Left renal pelvis (tissue), 4 donors: ENCODE measurements around the gene SEPTIN6. TPM values are rescaled to one million over a fixed set of nuclear protein-coding genes. Genes with fewer than 3 reads are reported as not detected.

ENCODE experiments used
- DNase-seq, 4 donors: peaks; one replicate each; pipeline ENCODE4 v3.0.0-alpha.2; 2013; ENCODE audit warnings: low read depth in 4 of 4, low spot score in 3 of 4
- polyA plus RNA-seq, 4 donors: library from polyadenylated mRNA; unstranded; fragments of 120-200 nt; gene quantifications; one replicate each; pipeline ENCODE4 v1.2.1, GENCODE V29; 2013; ENCODE audit not compliant: insufficient read length in 4 of 4

The SEPTIN6 gene
- polyA plus RNA-seq, 4 donors, result 55.5 to 72.1 (median 66.3) TPM

DNA sequence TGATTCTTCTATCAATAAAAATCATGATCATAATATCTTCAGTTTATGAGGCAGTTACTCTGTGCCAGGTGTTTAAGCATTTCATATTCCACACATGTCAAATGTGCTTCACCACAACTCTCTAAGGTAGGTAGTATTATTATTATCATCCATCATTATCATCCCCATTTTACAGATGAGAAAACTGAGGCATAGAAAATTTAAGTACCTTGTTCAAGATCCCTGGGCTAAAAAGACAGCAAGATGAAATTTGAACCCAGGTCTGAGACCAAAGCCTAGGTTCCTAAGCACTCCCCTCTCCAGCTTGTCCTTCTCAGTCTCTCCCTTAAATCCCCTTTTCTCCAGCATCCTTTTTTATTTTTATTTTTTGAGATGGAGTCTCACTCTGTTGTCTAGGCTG lies 33.4 kb downstream of the SEPTIN6 start:
- DNase-seq, result no peak

DNA sequence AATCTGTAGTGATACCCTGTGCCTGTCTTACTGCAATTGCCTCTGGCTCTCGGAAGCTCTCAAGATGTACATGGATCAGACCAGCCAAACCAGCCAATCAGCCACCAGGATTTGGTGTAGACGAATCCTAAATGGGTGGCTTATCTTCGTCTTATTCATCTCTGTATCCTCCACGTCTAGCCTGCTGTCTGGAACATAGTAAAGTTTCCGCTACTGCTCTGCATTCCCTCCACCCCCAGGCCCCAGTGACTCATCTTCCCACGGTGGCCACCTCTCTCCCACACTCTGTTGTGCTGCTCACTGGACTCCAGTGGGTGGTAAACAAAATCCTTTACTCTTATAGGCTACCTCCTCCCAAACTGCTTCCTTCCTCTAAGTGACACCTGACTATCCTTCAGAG lies 37.8 kb downstream of the SEPTIN6 start:
- DNase-seq, result no peak

DNA sequence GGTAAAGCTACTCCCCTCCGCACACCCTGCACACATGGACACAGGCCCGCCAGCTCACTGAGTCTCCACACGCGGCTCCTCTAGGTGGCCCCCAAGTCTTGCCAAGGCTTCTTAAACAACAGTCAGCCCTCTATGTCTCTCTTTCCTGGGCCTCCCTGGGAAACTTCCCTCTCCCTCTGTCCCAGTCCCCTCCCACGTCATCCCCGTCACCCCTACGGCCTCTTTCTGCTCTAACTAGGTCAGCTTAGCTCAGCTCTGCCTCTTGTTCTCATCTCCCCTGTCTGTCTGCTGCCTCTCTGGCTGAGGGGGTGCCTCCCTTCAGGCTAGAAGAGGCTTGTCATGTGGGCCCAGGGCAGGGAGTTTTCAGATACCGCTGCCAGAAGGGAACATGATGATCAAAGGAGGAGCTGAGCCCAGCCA lies 38.8 kb downstream of the SEPTIN6 start:
- DNase-seq, result peak in 1 of 4 donors; percentile 46

DNA sequence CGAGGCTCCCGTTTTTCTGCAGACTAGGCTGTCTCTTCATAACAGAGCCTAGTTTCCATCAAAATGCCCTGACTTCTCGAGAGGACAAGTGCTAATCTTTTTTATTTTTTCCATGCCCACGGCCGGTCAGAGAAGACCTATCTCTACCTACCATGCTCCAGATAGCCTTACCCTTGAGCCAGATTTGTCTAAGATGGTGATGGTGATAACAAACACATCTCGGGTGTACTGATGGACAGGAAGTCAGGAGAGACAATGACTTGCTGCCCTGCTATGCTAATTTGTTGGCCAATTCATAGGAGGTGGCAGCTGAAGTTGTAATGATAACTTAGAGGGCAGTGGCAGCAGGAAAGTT lies 44.6 kb downstream of the SEPTIN6 start:
- DNase-seq, result no peak

DNA sequence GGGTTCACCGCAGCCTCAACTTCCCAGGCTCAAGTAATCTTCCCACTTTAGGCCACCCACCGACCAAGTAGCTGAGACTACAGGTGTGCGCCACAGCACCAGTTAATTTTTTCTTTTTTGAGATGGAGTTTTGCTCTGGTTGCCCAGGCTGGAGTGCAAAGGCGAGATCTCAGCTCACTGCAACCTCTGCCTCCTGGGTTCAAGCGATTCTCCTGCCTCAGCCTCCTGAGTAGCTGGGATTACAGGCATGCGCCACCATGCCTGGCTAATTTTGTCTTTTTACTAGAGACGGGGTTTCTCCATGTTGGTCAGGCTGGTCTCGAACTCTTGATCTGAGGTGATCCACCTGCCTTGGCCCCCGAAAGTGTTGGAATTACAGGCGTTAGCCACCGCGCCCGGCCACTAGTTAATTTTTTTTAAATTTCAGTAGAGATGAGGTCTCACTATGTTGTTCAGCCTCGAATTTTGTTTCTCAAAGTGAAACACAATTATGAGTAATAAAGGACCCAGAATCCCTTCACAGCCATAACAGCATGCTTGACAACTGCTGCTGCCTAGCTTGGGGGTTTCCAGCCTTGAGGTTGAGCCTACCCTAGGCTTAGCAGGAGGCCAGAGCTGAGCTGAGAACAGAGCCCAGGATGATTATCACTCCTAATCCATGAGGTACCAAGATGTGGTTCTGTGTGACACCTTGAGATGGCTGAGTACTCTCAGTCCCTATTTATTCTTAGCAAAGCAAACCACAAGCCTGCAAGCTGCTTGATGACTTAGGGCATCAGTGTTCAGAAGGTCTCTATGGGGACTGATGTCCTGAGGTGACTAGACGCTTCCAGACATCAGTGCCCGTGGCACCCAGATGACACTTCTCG lies 45.2 kb downstream of the SEPTIN6 start:
- no peak for DNase-seq

DNA sequence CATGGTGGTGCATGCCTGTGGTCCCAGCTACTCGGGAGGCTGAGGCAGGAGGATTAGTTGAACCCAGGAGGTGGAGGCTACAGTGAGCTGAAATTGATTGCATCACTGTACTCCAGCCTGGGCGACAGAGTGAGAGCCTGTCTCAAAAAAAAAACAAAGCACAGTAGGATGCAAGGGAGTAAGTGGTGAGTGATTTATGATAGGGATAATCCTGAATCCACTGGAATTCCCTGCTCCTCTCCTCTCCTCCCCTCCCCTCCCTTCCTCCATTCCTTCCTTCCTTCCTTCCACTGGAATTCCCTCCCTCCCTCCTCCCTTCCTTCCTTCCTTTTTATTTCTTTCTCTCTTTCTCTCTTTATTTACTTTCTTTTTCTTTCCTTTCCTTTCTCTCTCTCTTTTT lies 45.9 kb downstream of the SEPTIN6 start:
- DNase-seq, result no peak

DNA sequence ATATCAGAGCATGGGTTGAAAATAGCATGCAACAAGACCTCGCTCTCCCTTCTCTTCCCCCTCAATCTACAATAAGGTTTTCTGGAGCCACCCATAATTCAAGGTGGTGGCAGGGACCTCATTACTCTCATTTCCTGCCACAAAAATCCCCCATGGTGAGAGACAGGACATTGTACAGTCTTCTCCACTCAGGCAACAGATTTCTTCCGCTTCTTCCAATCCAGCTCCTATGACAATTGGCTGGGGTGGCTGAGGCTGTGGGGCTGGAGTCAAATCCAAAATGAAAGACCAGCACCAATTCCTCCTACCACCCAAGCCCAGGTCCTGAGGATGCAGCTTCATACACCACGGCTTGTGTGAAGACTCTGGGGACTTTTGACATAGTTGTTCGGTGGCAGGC lies 46.5 kb downstream of the SEPTIN6 start:
- DNase-seq, result no peak

DNA sequence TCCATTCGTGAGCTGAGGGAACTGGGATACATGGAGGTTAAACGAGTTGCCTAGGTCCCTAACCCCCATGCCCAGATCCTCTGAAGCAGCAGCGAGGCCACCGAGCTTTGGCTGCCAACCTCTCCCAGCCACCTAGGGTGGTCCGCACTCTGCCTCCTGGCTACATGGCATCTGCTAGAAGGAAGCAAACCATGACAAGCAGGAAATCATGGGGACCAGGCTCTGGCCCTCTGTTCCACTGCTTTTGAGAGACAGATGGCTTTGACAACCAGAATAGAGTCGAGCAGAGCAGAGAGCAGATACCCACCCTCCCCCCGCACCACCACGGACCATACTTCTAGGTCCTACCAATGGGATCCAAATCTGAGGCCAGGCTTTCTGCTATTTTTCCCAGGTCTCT lies 49.3 kb downstream of the SEPTIN6 start:
- no peak for DNase-seq

Other genes starting within 250 kb of the SEPTIN6 start
- 100 to 1,000 TPM; 155 to 352 (median 325) TPM for gene SLC25A5, start 224.7 kb downstream of the SEPTIN6 start, polyA plus RNA-seq
- 10 to 100 TPM; 25.2 to 37.1 (median 34.0) TPM for gene STEEP1, start 127.8 kb downstream of the SEPTIN6 start, polyA plus RNA-seq
- gene UBE2A, start 118.6 kb downstream of the SEPTIN6 start, polyA plus RNA-seq, result 100 to 1,000 TPM in 2 of 4 donors, 10 to 100 TPM in 2; 87.1 to 103 (median 98.5) TPM
- gene NKRF, start 86.7 kb downstream of the SEPTIN6 start, polyA plus RNA-seq, result 10 to 100 TPM; 14.5 to 18.0 (median 16.2) TPM
- under 1 TPM; 0.30 to 0.85 (median 0.45) TPM for gene SOWAHD, start 65.4 kb upstream of the SEPTIN6 start, polyA plus RNA-seq
- gene RPL39, start 98.5 kb upstream of the SEPTIN6 start, polyA plus RNA-seq, result 1,000 to 10,000 TPM; 2,057 to 2,532 (median 2,247) TPM
- gene UPF3B, start 159.8 kb upstream of the SEPTIN6 start, polyA plus RNA-seq, result 10 to 100 TPM; 17.5 to 38.5 (median 31.2) TPM
- gene RNF113A, start 178.6 kb upstream of the SEPTIN6 start, polyA plus RNA-seq, result 10 to 100 TPM in 3 of 4 donors, 1 to 10 TPM in 1; 8.8 to 11.5 (median 10.7) TPM
- gene NDUFA1, start 178.7 kb upstream of the SEPTIN6 start, polyA plus RNA-seq, result 100 to 1,000 TPM in 3 of 4 donors, 10 to 100 TPM in 1; 89.3 to 148 (median 135) TPM
- gene AKAP14, start 202.7 kb upstream of the SEPTIN6 start, polyA plus RNA-seq, result under 1 TPM in 2 of 4 donors, not detected in 2; 0.42 to 0.76 TPM